PFSK-1 (cell line): ENCODE data around the gene GNL1.

Source experiments
- POLR2AphosphoS5 ChIP-seq: IDR thresholded peaks from 2 replicates; pipeline ENCODE4 v1.6.1; 2012; ENCODE audit warnings: low read depth, mild to moderate bottlenecking, control low read depth, low read length, moderate library complexity
- SIN3A ChIP-seq: IDR thresholded peaks from 2 replicates; pipeline ENCODE4 v1.6.1; 2012; ENCODE audit warnings: mild to moderate bottlenecking, low read length, moderate library complexity, borderline replicate concordance; ENCODE audit not compliant: insufficient read depth
- TAF1 ChIP-seq: IDR thresholded peaks from 2 replicates; pipeline ENCODE4 v1.6.1; 2012; ENCODE audit warnings: low read length, control low read depth, borderline replicate concordance; ENCODE audit not compliant: insufficient read depth

GRCh38 chr6:30508890-30509736 is 47.2 kb downstream of the GNL1 start:
- TF ChIP-seq TAF1 (no peak), POLR2AphosphoS5 (no peak), SIN3A (no peak)
